ENCODE data around the gene SBNO2.
A peak's percentile ranks its signal among the peaks of the same experiment; 100 is the strongest.

SBNO2 gene

DNA sequence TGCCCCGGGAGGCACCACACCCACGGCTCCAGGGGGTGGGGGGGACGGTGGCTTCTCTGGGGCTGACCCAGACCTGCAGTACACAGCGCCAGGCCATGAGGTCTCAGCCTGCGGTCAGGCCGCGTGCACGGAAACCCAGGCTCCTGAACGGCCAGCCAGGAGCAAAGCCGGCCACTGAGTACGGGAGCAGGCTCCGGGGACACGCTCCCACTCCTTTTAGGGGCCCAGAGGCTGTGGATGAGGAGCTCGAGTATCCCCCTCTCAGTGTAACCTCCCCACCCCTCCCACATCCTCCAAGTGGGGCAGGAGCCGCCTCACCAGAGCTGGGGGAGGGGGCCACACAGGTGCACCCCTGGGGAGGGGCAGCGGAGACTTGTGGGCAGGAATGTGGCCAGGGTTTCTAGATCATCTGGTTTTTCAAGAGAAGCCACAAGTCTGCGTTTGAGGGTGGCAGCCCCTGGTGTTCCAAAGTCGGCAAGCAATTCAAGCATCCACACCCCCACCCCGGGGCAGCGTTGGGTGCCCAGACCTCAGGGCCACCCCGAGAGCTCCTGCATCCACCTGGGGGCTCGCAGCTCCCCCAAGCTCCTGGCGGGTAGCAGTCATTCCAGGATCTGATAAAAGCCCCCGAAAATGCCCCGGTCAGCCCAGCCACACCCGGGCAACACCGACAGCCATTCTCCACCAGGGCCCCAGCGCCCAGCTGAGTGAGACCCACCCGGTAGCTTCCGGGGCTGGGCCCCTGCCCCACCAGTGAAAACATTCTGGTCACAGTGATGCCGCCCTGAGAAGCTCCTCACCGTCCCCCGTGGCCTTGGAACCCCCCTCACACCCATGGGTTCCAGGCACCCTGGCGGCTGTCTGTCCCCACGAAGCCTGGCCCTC, 6.1 kb downstream of the SBNO2 start:
- DNase-seq, result no peak

DNA sequence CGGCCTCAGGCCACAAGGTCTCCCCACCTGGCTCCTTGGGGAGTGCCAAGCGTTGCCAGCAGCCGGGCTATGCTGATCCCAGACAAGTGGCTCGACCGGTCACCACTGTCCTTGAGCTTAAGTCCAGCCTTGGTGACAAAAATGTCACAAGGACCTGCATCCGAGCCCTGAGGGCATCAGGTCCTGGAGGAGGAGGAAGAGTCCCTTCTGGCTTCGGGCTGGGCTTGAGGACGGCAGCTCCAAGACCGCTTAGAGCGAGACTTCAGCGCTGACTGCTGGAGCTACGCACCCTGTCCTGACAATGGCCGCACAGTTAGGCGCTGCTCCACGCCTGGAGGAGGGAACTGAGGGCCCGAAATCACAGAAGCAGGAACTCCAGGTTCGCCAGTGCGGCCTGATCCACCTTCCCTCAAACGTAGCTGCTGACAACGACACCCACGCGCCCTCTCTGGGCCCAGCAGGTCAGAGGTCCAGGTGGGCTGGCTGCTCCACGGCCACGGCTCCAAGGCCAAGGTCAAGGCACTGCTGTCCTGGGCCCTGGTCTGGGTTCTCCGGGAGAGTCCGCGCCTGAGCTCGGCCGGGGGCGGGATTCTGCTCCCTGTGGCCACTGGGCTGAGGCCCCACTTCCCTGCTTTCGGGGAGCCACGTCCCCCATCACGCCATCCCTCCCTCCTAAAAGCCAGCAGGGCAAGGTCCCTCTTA, 7.0 kb downstream of the SBNO2 start:
- no peak for DNase-seq

DNA sequence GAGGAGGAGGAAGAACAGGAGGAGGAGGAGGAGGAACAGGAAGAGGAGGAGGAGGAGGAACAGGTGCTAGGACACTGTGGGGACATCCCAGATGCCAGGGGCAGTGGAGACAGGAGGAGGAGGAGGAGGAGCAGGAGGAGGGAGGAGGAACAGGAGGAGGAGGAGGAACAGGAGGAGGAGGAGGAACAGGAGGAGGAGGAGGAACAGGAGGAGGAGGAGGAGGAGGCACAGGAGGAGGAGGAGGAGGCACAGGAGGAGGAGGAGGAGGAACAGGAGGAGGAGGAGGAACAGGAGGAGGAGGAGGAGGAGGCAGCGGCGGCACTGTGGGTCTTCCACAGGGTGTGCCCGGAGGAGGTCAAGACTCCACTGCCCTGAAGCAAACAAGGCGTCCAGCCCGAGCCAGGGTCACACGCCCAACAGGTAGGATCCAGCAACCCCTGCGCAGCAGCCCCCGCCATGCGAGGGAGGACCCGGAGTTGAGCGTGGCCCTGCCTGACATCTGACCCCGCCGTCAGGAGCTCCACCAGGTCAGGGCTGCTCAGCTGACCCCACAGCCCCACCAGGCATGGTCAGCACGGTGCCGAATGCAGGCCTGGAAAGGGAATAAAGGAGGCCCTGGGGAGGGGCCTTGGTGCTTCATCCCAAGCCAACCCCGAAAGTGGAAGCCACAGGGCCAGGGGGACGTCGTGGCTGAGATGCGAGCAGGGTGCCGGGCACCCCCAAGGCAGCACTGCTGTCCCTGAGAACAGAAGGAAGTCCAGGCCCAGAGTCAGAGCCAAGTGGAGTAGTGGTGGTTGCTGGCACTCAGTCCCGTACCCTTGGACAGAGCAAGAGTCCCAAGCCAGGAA, 9.2 kb downstream of the SBNO2 start:
- DNase-seq, result no peak

DNA sequence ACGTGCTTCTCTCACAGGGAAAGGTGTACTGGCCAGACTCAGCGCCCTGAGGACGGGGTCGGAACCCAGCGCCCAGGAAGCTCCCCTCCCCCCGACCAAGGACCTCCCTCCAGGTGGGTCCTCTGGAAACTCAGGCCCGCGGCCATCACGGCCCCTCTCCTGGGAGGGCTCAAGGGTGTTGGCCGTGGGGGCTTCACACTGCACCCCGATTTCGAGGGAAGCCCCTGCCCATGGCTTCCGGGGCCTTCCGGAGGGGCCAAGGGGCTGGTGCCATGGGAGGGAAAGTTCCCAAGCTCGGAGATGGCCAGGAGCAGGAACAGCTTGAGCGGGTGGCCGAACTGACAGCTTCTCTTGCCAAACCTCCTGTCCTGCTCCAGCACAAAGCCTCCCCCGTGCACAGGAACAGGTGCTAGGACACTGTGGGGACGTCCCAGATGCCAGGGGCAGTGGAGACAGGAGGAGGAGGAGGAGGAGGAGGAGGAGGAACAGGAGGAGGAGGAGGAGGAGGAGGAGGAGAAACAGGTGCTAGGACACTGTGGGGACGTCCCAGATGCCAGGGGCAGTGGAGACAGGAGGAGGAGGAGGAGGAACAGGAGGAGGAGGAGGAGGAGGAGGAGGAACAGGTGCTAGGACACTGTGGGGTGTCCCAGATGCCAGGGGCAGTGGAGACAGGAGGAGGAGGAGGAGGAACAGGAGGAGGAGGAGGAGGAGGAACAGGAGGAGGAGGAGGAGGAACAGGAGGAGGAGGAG, 10.0 kb downstream of the SBNO2 start:
- no peak for DNase-seq

DNA sequence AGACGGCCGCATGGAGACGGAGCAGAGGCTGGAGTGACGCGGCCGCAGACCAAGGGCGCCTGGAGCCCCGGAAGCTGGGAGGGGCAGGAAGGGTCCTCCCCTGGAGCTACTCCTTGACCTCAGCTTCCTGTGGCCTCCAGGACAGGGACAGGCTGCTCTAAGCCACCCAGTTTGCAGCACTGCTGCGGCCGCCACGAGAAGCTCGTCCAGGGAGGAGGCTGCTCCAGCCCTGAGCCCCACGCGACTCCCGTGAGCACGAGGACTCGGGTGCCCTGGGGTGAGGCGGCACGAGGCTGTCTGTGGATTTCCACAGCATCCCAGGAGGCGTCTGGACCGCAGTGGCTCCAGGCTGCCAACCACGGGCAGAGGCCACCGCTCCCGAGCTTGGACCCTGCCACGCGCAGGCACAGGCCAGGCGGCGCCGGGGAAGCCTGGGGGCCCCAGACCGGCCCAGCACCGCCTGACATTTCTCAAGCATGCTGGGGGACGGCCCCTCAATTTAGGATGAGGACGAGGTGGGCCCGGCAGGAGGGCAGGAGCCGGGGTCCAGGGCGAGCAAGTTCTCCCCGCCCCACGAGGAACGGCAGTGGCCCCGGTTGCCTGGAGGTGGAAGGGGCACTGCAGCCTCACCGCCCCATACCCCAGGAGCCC, 10.7 kb downstream of the SBNO2 start:
- DNase-seq, result no peak

DNA sequence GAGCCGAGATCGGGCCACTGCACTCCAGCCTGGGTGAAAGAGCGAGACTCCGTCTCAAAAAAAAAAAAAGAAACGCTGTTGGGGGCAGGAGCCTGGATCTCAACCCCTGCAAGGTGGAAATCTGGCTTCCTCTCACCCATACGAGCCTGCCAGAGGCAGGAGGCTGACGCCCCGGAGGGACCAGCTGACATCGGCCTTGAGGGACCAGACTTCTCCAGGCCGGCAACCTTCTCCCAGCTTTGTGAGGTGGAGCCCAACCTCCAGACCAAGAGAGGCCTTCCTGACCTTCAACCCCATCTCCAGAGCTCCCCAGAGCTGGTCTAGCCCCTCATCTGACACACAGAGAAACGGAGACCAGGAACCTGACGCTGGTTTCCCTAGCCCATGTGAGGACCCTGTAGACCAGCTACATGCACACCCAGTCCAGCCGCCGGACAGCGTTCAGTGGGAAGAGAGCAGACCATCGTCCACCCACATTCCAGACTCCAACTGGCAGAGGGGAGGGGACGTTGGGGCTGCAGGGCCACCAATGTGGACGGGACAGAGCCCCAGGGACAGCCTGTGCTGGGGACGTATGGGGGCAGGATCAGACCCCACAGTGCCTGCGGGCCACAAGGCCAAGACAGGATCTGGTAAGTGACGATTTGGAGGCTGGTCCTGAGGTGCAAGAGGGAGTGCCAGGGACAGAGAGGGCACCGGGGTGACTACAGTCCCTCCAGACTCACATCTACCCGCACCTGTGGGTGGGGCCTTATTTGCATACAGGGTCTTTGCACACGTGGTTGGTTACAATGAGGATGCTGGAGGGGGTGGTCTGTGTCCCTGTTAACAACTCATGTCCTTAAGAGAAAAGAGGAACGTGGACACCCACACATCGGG, 11.4 kb downstream of the SBNO2 start:
- DNase-seq, result no peak

DNA sequence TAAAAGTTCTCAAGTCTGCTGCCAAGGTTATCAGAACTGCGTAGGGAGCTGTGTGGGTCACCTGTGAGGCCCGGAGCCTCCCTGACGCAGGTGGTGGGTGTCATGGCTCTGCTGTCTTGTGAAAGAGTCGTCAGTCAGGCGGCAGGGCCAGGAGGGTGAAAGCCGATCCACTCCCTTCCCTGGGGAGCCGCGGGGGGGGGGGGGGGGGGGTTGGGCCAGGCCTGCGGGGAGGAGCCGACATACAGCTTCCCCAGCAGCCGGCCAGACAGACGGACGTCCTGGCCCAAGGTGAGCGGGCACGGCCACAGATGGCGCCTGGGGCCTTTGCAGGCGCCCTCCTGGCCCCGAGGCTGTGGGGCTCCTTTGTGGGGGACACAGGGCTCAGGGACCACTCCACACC, 12.4 kb downstream of the SBNO2 start:
- no peak for DNase-seq

DNA sequence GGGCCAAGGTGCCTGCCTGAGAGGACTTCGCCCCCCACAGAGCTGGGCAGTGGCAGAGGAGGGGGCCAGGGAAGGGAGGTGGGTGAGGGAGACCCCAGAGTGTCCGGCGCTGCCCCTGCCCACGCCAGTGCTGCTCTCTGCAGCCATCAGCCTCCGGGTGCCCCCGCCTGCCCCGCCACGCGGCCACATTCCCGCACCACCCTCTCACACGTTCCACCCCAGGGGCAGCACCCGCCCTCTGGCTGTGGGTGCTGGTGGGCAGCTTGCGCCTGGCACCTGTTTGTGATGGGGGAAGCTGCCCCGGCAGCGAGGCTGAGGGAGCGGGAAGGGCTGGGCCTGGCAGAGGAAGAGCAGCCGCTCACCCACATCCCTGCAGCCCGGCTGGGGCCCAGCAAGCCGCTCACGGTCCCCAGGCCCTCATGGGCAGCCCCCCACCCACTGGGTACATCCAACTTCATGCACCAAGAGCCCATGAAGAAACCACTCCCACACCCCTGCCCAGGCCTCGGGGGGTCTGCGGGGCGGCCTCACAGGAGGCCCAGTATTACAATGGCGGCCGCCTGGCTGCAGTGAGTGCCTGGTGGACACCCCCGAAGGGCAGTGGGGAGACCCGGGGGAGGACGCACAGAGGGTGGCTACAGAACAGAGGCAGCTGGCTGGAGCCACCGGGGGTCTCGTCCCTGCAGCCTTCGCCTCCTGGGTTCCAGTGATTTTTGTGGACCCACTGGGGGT, 14.0 kb downstream of the SBNO2 start:
- DNase-seq, result no peak

DNA sequence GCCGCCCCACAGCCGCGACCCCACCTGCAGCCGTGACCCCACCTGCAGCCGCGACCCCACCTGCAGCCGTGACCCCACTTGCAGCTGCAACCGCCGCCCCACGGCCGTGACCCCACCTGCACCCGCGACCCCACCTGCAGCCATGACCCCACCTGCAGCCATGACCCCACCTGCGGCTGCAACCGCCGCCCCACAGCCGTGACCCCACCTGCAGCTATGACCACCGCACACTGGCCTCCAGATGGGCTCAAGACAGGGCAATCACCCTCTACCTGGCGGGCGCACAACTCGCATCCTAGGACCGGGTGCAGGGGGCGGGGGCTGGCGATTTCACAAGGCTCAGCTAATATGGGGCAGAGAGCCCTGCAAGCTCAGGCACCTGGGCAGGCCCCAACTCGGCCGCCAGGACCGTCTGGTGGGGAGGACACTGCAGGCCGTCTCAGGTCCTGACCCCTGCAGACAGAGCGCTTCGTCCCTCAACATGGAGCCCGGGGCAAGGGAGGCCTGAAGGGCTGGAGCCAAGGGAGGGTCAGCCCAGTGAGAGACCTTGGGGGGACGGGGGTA, 15.1 kb downstream of the SBNO2 start:
- no peak for DNase-seq

DNA sequence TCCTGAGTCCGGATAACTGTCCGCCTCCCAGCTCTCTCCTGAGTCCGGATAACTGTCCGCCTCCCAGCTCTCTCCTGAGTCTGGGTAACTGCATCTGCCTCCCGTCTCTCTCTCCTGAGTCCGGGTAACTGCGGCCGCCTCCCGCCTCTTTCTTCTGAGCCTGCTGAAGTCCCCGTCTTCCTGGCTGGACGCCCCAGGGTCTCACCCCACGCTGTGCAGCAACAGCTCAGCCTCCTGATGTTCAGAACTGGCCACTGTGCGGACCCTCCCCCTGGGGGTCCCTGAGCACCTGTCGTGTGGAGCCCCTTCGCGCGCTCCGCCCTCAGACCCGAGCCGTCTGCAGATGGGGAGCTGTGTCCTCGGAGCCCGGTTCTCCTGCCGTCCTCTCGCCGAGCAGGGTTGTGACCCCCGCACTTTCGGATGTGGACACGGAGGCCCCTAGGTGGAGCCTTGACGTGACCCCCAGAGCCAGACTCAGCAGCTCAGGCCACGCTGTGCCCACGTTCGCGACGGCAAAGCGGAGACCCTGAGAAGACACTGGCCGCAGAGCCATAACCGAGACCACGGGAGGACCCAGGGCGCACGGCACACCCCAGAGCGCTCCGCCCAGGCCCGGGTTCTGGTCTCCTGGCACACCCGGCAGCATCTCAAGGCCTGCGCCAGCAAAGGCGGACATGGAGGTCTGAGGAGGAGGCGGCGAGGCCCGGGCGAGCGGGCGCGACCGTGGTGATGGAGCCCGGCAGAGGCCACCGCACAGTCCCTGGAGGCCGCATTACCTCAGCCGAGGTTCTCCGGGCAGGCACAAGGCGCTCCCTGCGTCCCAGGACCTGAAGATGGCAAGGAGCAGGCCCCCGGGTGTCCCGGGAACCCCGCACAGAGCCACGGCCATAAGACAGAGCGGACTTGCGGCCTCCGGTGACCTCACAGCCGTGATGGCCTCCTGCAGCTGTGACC, 15.9 kb downstream of the SBNO2 start:
- no peak for DNase-seq

DNA sequence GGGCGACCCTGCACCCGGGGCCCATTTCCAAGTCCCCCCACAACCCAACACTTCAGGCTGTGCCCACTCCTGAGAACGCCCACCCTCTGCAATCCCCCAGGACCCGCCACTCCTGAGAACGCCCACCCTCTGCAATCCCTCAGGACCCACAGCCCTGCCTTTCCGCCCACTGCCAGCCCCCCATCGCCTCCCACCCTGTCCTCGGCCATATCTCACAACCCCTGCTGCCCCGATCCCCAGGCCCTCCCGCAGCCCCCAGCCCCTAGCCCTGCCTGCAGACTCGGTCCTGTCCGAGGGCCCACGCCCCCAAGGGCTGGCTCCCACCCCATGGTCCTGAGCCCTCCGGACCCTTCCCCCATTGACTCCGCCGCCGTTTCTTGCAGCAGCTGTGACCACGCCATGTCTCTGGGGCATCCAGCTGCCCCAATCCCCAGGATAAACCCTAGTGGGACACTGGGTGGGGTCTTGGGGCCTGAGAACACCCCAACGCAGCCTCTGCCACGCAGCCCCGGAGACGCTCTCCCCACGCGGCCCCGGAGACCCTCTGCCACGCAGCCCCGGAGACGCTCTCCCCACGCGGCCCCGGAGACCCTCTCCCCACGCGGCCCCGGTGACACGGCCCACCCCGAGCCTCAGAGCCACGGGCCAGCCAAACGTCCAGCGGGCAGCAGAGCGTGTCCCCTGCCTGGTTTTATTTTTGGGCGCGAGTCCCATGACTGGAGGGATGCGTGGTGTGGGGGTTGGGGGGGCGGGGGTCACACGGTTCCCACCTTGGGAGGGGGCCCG, 17.0 kb downstream of the SBNO2 start:
- DNase-seq, result no peak

DNA sequence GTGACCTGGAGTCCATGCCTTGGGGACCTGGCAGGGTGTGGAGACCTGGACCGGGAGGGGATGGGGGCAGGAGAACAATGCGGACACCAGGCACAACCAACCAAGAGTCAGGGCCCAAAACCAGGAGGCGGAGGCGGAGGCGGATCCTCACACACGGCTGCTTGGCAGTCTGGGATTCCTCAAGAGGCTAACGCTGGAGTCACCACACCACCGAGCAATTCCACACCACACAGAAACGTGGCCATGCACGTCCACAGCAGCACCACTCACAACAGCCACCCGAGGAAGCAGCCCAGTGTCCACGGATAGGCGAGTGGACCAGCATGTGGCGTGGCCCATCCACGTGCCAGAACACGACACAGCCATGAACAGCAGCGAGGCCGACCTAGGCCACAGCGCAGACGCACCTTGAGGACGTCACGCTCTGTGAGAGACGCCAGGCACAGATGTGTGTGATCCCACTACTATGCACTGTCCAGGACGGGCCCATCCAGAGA, 17.7 kb downstream of the SBNO2 start:
- DNase-seq, result no peak

DNA sequence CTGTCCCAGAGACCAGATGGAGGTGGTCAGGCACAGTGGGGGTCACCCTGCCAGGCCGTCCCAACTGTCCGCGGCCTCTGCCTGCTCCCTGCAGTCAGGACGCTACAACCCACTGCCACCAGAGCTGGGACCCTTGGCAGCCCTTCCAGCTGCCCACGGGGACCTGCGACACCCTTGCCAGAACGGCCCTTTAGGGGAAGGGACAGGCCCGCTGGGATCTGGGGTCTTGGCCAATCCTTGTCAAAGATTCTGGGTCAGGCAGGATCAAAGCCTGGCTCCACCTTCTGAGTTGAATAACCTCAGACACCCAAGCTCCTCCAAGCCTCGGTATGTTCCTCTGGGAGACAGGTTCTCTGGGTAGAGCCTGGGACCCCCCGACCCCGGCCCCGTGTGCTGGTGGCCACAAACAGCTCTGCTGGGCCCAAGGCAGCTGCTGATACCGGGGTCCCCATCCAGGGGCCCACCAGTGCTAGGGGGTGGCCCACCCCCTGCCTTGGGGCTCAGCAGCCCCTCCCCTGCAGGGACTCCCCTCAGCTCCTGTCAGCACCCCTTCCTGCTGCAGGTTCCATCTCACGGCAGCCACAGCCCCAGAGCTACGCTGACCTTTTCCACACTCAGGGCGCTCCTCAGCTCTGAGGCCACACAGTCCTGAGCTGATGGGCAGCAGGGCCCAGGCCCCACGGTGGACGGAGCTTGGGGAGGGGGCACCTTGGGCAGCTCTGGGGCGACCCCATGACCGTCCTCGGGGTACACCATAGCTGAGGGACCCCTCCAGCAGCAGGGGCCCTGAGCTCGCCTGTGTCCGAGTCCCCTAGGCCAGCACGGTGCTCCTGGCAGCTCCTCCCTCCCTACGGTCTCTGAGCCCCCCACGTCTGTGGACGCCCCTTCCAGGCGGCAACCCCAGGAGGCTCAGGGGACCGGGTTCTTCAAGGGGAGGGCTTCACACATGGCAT, 18.4 kb downstream of the SBNO2 start:
- no peak for DNase-seq

DNA sequence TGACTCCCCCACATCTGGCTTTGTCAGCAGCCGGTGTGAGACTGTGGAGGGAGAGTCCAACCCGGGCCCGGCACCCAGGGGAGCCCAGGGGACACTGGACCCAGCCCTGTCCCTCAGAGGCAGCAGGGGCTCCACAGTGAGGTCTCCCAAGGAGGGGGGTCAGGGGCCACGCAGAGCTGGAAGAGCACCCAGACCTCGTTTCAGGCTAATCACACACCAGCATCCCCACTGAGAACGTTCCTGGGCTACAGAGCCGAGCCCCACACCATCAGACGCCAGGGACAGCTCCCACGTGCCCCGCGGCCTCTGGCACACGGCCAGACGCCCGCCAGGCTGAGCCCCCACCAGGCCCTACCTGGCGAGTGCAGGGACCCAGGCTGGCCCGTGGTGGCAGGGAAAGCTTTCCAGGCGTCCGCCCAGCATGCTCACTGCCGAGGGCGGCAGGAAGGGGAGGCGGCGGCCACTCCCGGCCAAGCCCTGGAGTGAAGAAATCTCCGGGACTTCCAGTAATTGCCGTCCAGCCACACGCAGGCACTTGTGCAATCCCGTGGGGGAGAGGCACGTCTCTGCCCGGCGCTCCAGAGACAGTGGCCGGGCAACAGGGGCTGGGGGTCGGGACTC, 19.2 kb downstream of the SBNO2 start:
- peak; percentile 69 for DNase-seq

DNA sequence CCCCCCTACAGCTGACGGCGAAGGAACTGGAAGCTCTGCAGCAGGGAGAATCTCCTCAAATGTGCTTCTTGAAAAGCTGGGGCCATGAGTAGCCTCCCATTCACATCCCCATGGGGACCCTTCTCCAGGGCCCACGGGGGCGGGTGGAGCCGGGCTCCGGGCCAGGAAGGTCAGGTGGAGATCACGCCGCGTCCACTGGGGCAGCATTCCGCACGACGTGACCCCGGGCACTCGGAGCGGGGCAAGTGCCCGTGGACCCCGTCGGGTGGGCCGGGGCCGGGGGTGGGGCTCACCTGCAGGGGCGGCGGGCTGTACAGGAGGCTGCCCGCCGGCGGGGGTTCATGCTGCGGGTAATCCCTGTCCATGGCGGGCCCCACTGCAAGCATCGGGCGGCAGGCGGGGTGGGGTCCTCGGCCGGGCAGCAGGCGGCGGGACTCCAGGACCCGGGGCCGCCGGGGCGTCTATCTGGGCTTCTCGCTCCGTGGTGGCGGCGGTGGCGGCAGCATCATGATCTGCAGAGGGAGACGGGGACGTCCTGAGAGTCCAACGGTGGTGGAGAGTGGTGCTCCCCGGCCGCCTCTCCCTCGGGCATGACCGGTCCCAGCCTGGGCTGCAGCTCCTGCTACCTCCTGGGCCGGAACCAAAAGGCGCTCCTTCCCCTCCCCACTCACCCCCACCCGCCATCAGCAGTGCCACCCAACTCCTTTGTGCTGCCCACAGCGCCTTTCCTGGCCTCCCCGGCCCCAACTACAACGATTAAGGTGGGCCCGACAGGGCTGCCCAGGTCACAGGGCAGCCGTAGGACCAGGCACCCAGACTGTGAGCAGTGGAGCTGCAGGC, 20.0 kb downstream of the SBNO2 start:
- no peak for DNase-seq

Data from left hindlimb (tissue), 1 donor.